NCI-H1436 treated with DMSO at 0.1 percent for 48 hours (cell line): ENCODE measurements around the gene TTC23.

Source experiments
- DNase-seq: peaks from one replicate; lab custom pipeline; 2025; lab: John Stamatoyannopoulos, UW

TTC23 gene

DNA sequence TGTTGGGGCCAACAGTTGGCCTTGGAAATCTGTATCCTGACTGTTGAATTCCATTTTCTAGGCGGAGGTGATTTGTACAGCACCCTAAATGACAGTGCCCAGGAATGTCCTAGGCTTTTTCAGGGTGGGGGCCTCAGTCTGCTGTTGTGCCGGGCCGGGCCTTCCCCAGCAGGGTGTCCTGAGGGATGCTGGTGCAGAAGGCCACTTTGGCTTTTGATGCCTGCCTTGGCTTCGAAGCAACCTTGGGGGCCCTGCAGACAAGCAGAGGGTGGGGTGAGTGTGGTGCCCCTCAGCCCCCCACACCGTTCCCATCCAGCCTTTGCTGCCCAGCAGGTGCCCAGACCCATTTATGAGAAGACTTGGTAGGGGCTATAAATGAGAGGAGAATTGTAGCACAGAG, 111.5 kb downstream of the TTC23 start:
- DNase-seq: no peak

- DNase-seq: no peak
These were observed 112.3 kb downstream of the TTC23 start for GRCh38 chr15:99137111-99137546.

- no peak for DNase-seq
These were observed 114.2 kb downstream of the TTC23 start for GRCh38 chr15:99135194-99135593.

DNA sequence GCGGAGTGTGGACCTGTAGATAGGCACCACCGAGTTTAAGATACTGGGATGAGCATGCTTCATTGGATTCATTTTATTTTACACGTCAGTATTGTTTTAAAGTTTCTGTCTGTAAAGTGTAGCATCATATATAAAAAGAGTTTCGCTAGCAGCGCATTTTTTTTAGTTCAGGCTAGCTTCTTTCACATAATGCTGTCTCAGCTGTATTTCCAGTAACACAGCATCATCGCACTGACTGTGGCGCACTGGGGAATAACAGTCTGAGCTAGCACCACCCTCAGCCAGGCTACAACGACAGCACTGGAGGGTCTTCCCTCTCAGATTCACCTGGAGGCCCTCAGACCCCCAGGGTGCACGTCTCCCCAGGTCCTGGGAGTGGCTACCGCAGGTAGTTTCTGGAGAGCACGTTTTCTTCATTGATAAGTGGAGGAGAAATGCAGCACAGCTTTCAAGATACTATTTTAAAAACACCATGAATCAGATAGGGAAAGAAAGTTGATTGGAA, 115.0 kb downstream of the TTC23 start:
- DNase-seq: no peak

GRCh38 chr15:99132634-99133287, 116.6 kb downstream of the TTC23 start:
- no peak for DNase-seq

GRCh38 chr15:99132122-99132521, 117.3 kb downstream of the TTC23 start:
- DNase-seq: no peak

DNA sequence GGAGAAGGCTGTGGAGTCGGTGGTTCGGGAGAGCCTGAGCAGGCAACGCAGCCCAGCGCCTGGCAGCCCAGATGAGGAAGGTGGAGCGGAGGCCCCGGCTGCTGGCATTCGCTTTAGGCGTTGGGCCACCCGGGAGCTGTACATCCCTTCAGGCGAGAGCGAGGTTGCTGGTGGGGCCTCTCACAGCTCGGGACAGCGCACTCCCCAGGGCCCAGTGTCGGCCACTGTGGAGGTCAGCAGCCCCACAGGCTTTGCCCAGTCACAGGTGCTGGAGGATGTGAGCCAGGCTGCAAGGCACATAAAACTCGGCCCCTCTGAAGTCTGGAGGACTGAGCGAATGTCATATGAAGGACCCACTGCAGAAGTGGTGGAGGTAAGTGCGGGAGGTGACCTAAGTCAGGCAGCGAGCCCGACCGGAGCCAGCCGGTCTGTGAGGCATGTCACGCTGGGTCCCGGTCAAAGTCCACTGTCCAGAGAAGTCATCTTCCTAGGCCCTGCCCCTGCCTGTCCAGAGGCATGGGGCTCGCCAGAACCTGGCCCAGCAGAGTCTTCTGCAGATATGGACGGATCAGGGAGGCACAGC, 117.8 kb downstream of the TTC23 start:
- DNase-seq: no peak

GRCh38 chr15:99130765-99131440, 118.5 kb downstream of the TTC23 start:
- no peak for DNase-seq

- DNase-seq: no peak
These were observed 119.1 kb downstream of the TTC23 start for GRCh38 chr15:99130314-99130713.

DNA sequence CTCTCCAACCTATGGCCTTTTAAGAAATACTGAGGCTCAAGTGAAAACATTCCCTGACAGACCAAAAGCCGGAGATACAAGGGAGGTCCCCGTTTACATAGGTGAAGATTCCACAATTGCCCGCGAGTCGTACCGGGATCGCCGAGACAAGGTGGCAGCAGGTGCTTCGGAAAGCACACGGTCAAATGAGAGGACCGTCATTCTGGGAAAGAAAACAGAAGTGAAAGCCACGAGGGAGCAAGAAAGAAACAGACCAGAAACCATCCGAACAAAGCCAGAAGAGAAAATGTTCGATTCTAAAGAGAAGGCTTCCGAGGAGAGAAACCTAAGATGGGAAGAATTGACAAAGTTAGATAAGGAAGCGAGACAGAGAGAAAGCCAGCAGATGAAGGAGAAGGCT, 119.7 kb downstream of the TTC23 start:
- DNase-seq: no peak

DNA sequence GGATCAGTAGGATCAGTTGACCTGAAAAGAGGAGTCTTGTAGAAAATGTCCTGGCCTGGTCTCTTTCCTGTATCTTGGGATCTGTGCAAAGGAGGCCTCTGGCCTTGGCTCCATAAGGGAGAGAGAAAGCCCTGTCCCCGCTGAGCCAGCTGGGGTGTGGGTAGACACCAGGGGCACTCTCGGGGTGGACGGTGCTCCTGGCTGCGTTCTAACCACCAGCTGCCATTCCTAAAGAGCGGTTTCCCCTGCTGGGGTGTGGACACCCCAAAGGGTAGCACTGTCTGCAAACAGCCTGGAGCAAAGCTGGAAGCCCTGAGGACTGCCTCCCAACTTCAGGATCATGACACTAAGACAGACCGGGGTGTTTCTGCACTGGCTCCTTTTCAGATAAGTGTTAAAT, 121.0 kb downstream of the TTC23 start:
- no peak for DNase-seq

GRCh38 chr15:99127773-99128172, 121.6 kb downstream of the TTC23 start:
- no peak for DNase-seq

DNA sequence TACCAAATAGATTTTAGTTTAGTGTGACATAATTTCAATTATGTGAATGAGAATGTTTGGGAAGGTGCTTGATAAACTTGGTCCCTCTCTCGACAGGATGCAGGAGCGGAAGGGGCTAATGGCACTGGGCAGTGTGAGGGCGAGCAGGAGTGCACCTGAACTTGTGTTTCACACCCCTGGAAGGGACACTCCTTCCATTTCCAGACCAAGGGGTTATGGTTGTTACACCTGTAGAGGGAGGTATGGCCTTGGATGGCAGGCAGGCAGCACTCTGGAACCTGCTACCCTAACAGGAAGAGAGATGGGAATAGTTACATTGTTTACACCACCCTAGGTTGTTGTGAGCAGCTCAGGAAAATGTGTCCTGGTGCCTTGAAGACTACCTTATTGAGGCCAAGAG, 122.5 kb downstream of the TTC23 start:
- DNase-seq: no peak

GRCh38 chr15:99126131-99126588, 123.2 kb downstream of the TTC23 start:
- DNase-seq: no peak

DNA sequence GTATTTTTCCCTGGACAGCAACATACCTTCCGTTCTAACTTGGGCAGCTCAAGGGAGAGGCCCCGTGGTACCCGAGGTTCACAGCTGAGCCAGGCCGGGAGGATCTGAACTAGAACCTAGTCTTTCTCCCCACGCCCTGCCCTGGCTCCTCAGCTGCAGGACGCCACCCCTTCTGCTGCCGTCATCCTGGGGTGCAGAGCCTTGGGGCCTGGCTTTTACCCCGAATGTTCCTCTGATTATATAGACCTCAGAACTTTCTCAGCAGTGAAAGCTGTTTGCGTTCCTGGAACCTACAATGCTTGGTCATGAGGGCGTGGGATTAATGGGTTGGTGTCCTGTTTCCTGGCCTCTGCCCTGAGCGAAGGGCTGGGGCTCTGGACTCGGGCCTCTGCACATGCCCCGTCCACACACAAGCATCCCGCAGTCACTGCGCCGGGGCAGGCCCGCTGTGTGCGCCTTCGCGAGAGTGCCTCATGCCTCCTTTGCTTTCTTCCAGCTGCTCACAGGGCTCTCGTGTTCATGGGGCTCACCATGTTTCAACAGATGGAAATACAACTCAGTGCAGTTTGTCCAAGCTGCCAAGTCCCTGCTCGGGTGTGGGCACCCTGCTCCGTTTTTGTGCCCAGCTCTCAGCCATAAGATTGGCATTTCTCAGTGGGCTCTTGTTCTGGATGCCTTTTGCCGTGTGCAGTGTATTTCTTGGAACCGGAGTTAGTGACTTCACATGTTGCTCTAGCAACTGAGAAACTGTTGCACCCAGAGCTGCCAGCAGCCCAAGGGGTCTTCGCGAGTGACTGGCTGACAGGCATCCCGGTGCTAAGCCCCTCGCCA, 124.1 kb downstream of the TTC23 start:
- DNase-seq: no peak

GRCh38 chr15:99124641-99125040, 124.7 kb downstream of the TTC23 start:
- DNase-seq: no peak

DNA sequence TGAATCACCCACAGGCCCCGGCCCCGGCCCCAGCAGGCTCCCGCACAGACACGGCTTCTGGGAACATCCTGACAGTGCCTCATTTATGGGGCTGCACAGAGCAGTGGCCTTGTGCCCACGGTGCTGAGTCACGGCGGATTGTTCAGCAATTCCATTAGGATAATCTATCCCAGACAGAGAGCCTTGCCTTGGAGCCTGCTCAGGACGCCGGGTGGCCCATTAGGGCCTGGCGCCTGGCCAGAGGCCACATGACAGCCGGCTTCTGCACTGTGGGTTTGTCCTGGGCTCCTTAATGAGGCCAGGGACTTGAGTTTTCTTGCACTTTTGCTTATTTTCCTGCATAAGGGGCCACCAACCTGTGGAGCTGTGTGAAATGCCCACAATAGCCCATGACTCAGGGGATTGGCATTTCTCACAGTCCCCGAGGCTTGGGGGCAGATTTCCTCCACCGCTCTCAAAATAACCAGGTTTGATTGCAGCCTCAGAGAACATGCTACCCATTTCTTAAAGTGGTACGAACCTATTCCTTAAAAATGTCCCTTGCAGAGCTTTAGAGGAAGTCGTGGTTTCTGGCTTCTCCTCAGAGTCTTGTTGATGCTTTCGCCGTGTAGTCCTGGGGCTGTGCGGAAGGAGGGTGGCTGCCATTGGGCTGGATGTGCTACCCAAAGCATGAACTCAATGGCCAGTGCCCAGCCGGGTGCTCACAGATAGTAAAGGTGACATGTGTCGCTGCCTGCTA, 125.5 kb downstream of the TTC23 start:
- DNase-seq: no peak

DNA sequence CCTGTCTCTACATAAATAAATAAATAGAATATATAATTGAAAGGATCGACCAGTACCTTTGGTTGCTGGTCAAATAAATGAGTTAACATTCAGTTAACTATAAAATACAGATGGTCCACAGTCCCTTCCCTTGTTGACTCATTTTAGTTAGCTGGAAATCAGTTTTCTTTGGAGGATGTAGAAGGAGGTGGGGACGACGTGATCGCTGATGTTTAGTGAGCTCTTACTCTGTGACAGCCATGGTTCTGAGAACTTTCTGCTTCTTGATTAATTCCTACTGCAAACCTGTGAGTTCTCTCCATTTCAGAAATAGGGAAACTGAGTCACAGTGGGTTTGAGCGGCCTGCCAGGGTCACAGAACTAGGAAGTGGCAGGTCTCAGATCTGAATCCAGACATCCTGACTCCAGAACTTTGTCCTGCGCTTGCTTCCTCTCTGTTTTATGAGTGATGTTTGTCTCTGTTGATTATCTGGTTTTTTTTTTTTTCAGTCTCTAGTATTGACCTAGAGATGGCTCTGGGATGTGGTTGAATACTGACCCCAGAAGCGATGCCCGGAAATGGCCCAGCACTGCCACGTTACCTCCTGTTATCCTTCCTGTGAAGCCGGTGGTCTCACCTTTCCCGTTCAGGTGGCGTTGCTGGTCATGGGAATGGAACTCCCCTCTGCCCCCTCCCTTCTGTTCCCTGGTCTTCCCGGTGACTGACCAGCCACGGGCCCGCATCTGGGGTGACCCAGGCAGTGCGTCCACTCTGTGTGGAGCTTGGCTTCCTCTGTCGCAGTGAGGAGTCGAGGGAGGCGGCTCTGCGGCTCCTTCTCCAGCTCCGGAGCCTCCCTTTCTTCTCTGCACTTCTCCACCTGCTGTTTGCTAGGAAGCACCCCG, 126.3 kb downstream of the TTC23 start:
- no peak for DNase-seq

DNA sequence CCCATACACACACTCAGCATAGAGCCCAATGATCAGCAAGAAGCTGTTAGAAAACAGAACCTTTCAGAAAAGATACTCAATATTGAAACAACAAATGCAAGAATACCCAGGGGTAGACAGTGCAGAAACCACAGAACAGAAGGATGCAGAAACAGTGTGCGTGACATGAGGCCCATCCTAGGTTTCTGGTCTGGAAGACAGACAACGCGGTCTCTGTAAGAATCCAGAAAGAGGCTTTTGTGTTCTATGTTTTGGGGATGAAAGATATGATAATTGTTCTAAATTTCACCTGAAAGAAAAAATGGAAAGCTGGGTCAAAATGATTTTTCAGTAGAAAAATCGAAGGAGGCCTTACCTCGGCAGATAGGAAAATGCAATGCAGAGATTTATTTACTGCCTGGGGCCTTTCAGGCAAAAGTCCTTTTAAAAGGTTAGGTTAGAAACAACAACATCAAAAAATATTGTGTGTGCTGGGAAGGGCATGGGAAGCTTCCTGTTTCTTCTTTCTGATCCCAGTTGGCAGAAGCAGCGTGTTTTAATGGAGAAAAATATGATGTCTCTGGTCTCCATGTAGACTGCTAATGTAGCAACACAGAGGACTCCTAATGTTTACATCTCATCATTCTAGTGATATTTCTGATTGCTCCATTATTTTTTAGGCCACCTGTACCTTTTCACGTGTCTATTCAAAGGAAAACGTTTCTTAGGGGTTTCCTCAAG, 127.5 kb downstream of the TTC23 start:
- no peak for DNase-seq

DNA sequence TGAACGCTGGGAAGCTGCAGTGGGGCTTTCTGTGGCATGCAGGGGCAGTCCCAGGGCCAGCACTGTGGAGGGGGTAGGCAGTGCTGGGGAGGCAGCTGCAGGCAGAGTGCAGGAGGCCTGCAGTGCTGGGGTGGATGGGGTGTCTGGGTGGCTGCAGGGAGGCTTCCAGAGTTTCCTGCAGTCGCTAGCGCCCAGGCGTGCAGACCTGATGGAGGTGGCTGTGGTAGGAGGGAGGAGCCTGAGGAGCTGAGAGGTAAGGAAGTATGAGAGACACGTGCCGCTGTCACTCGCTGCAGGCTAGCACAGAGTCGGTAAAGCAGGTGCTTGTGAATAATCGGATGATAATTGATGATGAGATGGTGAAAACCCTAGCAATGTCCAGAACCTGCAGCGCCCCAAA, 128.2 kb downstream of the TTC23 start:
- DNase-seq: no peak
